Caco-2 (cell line): ENCODE data around the gene SLC1A2. TPM values are rescaled to one million over a fixed set of nuclear protein-coding genes. Genes with fewer than 3 reads are reported as not detected.

Experiments
- BruUV-seq: library from RNA; stranded (reverse); fragments of 400-500 nt; replicated peaks from 2 replicates; lab custom pipeline; 2021; lab: Mats Ljungman, UMichigan
- CTCF ChIA-PET: fragments of 300-600 bp; sonication (Branson Sonifier 250); formaldehyde crosslinking; loops from one replicate; lab custom pipeline; 2022; ENCODE audit warnings: antibody characterized with exemption; lab: Charles Lee
- POLR2A ChIA-PET: fragments of 300-600 bp; sonication (Branson Sonifier 250); formaldehyde crosslinking; loops from one replicate; lab custom pipeline; 2022; ENCODE audit warnings: antibody characterized with exemption; lab: Charles Lee
- DNase-seq, 2 experiments: peaks; one replicate each; pipeline versions ENCODE4 v3.0.0 to v3.0.0-alpha.2; 2020 to 2022
- H3K27me3 ChIP-seq: replicated peaks from 2 replicates; pipeline ENCODE4 v1.6.0; 2011; ENCODE audit warnings: low read length; ENCODE audit not compliant: control insufficient read depth, insufficient read depth
- H3K36me3 ChIP-seq: 2 replicates; pipeline ENCODE4 v1.5.1; 2011; ENCODE audit warnings: low read length; ENCODE audit not compliant: control insufficient read depth, insufficient read depth
- H3K4me1 ChIP-seq: fragments of 250-450 bp; sonication (Bioruptor Pico); 2 replicates; pipeline ENCODE4 v1.5.1; 2020; ENCODE audit warnings: mild to moderate bottlenecking
- H3K4me3 ChIP-seq: 2 replicates; pipeline ENCODE4 v1.5.1; 2011; ENCODE audit warnings: low read depth, mild to moderate bottlenecking, control low read depth, low read length
- H3K9me3 ChIP-seq: fragments of 250-450 bp; sonication (Bioruptor Pico); 2 replicates; pipeline ENCODE4 v1.5.1; 2020; ENCODE audit warnings: mild to moderate bottlenecking, moderate library complexity
- H3K27ac Mint-ChIP-seq: one replicate; pipeline ENCODE4 v1.8.0; 2022; ENCODE audit warnings: mixed read lengths; ENCODE audit not compliant: unreplicated experiment
- H3K27me3 Mint-ChIP-seq: one replicate; pipeline ENCODE4 v1.8.0; 2022; ENCODE audit warnings: mixed read lengths; ENCODE audit not compliant: insufficient read depth, unreplicated experiment
- H3K36me3 Mint-ChIP-seq: one replicate; pipeline ENCODE4 v1.8.0; 2022; ENCODE audit warnings: mild to moderate bottlenecking, mixed read lengths; ENCODE audit not compliant: insufficient read depth, unreplicated experiment
- H3K4me1 Mint-ChIP-seq: one replicate; pipeline ENCODE4 v1.8.0; 2022; ENCODE audit warnings: low read depth, mixed read lengths; ENCODE audit not compliant: unreplicated experiment
- H3K4me3 Mint-ChIP-seq: one replicate; pipeline ENCODE4 v1.8.0; 2022; ENCODE audit warnings: mild to moderate bottlenecking, moderate library complexity, mixed read lengths; ENCODE audit not compliant: unreplicated experiment
- H3K9me3 Mint-ChIP-seq: one replicate; pipeline ENCODE4 v1.8.0; 2022; ENCODE audit warnings: mixed read lengths; ENCODE audit not compliant: unreplicated experiment
- intact Hi-C: fragments of 100-400 bp; cut with micrococcal nuclease; formaldehyde crosslinking; loops from one replicate; pipeline ENCODE4 v1.10.0; 2022; ENCODE audit not compliant: unreplicated experiment
- total RNA-seq: library from RNA; stranded (reverse); gene quantifications from 2 replicates; pipeline ENCODE4 v1.2.3, GENCODE V29; 2022
- TF ChIP-seq, protein P1 (sequence below), 2 experiments: fragments of 200-600 bp in 1 of 2; IDR thresholded peaks; 1 replicate in 1 of 2; 2 replicates in 1 of 2; pipeline versions ENCODE4 v1.5.1 to v1.8.0; 2011 to 2022; ENCODE audit warnings: antibody characterized with exemption in 1 of 2, control low read depth in 1 of 2, inconsistent platforms in 1 of 2, low read depth in 1 of 2, low read length in 1 of 2, mild to moderate bottlenecking in 1 of 2, moderate library complexity in 1 of 2; ENCODE audit not compliant: insufficient read depth in 1 of 2, severe bottlenecking in 1 of 2, unreplicated experiment in 1 of 2

SLC1A2 gene
- total RNA-seq, 1 experiment from 2014 or later = 2.0 TPM

GRCh38 chr11:35234460-35235156 is 184.8 kb downstream of the SLC1A2 start:
- Histone ChIP-seq H3K36me3 (no peaks in the 10 kb centered on the region), H3K9me3 (no peaks in the 10 kb centered on the region), H3K4me3 (no peak overlapping the region), H3K4me1 (peaks cover 4% of the 10 kb centered on the region; the same call in 1 of the 2 replicates), H3K27me3 (no peaks in the 10 kb centered on the region)
- POLR2A ChIA-PET = no interaction called here
- H3K4me1 Mint-ChIP-seq = peaks cover 8% of the 10 kb centered on the region
- intact Hi-C loops = loop anchor here (5.0 kb wide), 2 partner anchors 82 to 158 kb away; no protein-coding TSS in a partner anchor
- DNase-seq = no peak
- H3K9me3 Mint-ChIP-seq = no peaks in the 10 kb centered on the region
- H3K27ac Mint-ChIP-seq = no peak overlapping the region
- TF ChIP-seq, protein P1, sequence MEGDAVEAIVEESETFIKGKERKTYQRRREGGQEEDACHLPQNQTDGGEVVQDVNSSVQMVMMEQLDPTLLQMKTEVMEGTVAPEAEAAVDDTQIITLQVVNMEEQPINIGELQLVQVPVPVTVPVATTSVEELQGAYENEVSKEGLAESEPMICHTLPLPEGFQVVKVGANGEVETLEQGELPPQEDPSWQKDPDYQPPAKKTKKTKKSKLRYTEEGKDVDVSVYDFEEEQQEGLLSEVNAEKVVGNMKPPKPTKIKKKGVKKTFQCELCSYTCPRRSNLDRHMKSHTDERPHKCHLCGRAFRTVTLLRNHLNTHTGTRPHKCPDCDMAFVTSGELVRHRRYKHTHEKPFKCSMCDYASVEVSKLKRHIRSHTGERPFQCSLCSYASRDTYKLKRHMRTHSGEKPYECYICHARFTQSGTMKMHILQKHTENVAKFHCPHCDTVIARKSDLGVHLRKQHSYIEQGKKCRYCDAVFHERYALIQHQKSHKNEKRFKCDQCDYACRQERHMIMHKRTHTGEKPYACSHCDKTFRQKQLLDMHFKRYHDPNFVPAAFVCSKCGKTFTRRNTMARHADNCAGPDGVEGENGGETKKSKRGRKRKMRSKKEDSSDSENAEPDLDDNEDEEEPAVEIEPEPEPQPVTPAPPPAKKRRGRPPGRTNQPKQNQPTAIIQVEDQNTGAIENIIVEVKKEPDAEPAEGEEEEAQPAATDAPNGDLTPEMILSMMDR (IDR thresholded peaks at IDR 0.05; ENCODE audit: insufficient read depth in 1 of 2, low read depth in 1 of 2, low read length in 1 of 2, severe bottlenecking in 1 of 2, unreplicated experiment in 1 of 2) = no peak
- no peaks in the 10 kb centered on the region for H3K27me3 Mint-ChIP-seq
- no peak overlapping the region for H3K4me3 Mint-ChIP-seq
- CTCF ChIA-PET = interaction anchor here (0.6 kb wide), 1 partner anchor 35 kb away, joined by 3 read pairs; no protein-coding TSS in a partner anchor
- no peaks in the 10 kb centered on the region for H3K36me3 Mint-ChIP-seq
- no TSS peak for BruUV-seq

GRCh38 chr11:35233518-35233917 is 185.8 kb downstream of the SLC1A2 start:
- Mint-ChIP-seq H3K4me1 (peaks cover 8% of the 10 kb centered on the region), H3K9me3 (no peaks in the 10 kb centered on the region), H3K27me3 (no peaks in the 10 kb centered on the region), H3K4me3 (no peak overlapping the region), H3K27ac (no peak overlapping the region), H3K36me3 (no peaks in the 10 kb centered on the region)
- BruUV-seq = no TSS peak
- TF ChIP-seq, protein P1 (IDR thresholded peaks at IDR 0.05; ENCODE audit: insufficient read depth in 1 of 2, low read depth in 1 of 2, low read length in 1 of 2, severe bottlenecking in 1 of 2, unreplicated experiment in 1 of 2) = no peak
- Histone ChIP-seq H3K4me3 (no peak overlapping the region), H3K36me3 (no peaks in the 10 kb centered on the region), H3K9me3 (no peaks in the 10 kb centered on the region), H3K4me1 (peaks cover 4% of the 10 kb centered on the region; the same call in 1 of the 2 replicates), H3K27me3 (no peaks in the 10 kb centered on the region)
- no peak for DNase-seq
- POLR2A ChIA-PET = no interaction called here
- CTCF ChIA-PET = no interaction called here
- intact Hi-C loops = no loop called here

GRCh38 chr11:35232891-35233330 is 186.4 kb downstream of the SLC1A2 start:
- POLR2A ChIA-PET = no interaction called here
- H3K4me1 Mint-ChIP-seq = peaks cover 5% of the 10 kb centered on the region
- CTCF ChIA-PET = interaction anchor here (0.6 kb wide), 1 partner anchor 200 kb away, joined by 3 read pairs; no protein-coding TSS in a partner anchor
- TF ChIP-seq, protein P1 (IDR thresholded peaks at IDR 0.05; ENCODE audit: insufficient read depth in 1 of 2, low read depth in 1 of 2, low read length in 1 of 2, severe bottlenecking in 1 of 2, unreplicated experiment in 1 of 2) = no peak
- Histone ChIP-seq H3K9me3 (no peaks in the 10 kb centered on the region), H3K36me3 (no peaks in the 10 kb centered on the region), H3K27me3 (no peaks in the 10 kb centered on the region), H3K4me3 (no peak overlapping the region), H3K4me1 (peaks cover 3% of the 10 kb centered on the region; the same call in 1 of the 2 replicates)
- no peak overlapping the region for H3K4me3 Mint-ChIP-seq
- H3K9me3 Mint-ChIP-seq = no peaks in the 10 kb centered on the region
- no peak for DNase-seq
- no peak overlapping the region for H3K27ac Mint-ChIP-seq
- no peaks in the 10 kb centered on the region for H3K36me3 Mint-ChIP-seq
- H3K27me3 Mint-ChIP-seq = no peaks in the 10 kb centered on the region
- BruUV-seq = no TSS peak
- intact Hi-C loops = no loop called here
